GM23338 (cell line): Measurements from ENCODE around the gene HCFC2. TPM values are rescaled to one million over a fixed set of nuclear protein-coding genes. Genes with fewer than 3 reads are reported as not detected.

Experiments
- ATAC-seq: fragments of 200-7000 bp; cut with Tn5 transposase; 3 replicates; pipeline ENCODE4 v1.9.1; 2020
- DNase-seq: peaks from one replicate; pipeline ENCODE4 v3.0.0-alpha.2; 2015; ENCODE audit warnings: low spot score
- H2AFZ ChIP-seq: fragments of 200-600 bp; sonication (generic); 2 replicates; pipeline ENCODE4 v1.8.0; 2016; ENCODE audit warnings: antibody characterized with exemption, mild to moderate bottlenecking, moderate library complexity
- H3F3A ChIP-seq: fragments of 200-600 bp; sonication (generic); replicated peaks from 2 replicates; pipeline ENCODE4 v1.8.0; 2017; ENCODE audit warnings: antibody characterized with exemption, mixed run types, low read depth
- H3K27ac ChIP-seq: fragments of 200-600 bp; sonication (generic); 2 replicates; pipeline ENCODE4 v1.6.1; 2016; ENCODE audit warnings: low read depth
- H3K27me3 ChIP-seq: fragments of 200-600 bp; sonication (generic); 2 replicates; pipeline ENCODE4 v1.8.0; 2016; ENCODE audit warnings: mild to moderate bottlenecking, mixed run types, moderate library complexity; ENCODE audit not compliant: insufficient read depth
- H3K36me3 ChIP-seq: fragments of 200-600 bp; sonication (generic); 2 replicates; pipeline ENCODE4 v1.8.0; 2016; ENCODE audit warnings: mild to moderate bottlenecking; ENCODE audit not compliant: insufficient read depth
- H3K4me1 ChIP-seq: fragments of 200-600 bp; sonication (generic); 2 replicates; pipeline ENCODE4 v1.8.0; 2016; ENCODE audit warnings: mild to moderate bottlenecking, moderate library complexity; ENCODE audit not compliant: insufficient read depth
- H3K4me2 ChIP-seq: fragments of 200-600 bp; sonication (generic); 2 replicates; pipeline ENCODE4 v1.7.1; 2017; ENCODE audit warnings: mixed run types
- H3K4me3 ChIP-seq: fragments of 200-600 bp; sonication (generic); 2 replicates; pipeline ENCODE4 v1.6.1; 2016; ENCODE audit warnings: mixed run types
- H3K79me2 ChIP-seq: fragments of 200-600 bp; sonication (generic); replicated peaks from 2 replicates; pipeline ENCODE4 v1.8.0; 2017; ENCODE audit warnings: mild to moderate bottlenecking; ENCODE audit not compliant: insufficient read depth
- H3K9me2 ChIP-seq: fragments of 200-600 bp; sonication (generic); 2 replicates; pipeline ENCODE4 v1.8.0; 2017; ENCODE audit not compliant: insufficient read depth
- H4K20me1 ChIP-seq: fragments of 200-600 bp; sonication (generic); replicated peaks from 2 replicates; pipeline ENCODE4 v1.8.0; 2017; ENCODE audit warnings: mild to moderate bottlenecking; ENCODE audit not compliant: insufficient read depth
- H3K27ac Mint-ChIP-seq: 2 replicates; pipeline ENCODE4 v1.8.0; 2020; ENCODE audit warnings: inconsistent platforms, mild to moderate bottlenecking, moderate library complexity, mixed read lengths
- H3K27me3 Mint-ChIP-seq: 3 replicates; pipeline ENCODE4 v1.8.0; 2022; ENCODE audit warnings: low read depth, mild to moderate bottlenecking, moderate library complexity, mixed read lengths, inconsistent platforms; ENCODE audit not compliant: insufficient read depth, poor library complexity
- H3K36me3 Mint-ChIP-seq: 3 replicates; pipeline ENCODE4 v1.8.0; 2021; ENCODE audit warnings: low read depth, mild to moderate bottlenecking, inconsistent platforms, moderate library complexity, mixed read lengths
- H3K4me1 Mint-ChIP-seq: 3 replicates; pipeline ENCODE4 v1.8.0; 2020; ENCODE audit warnings: mild to moderate bottlenecking, inconsistent platforms, mixed read lengths
- H3K4me3 Mint-ChIP-seq: 3 replicates; pipeline ENCODE4 v1.8.0; 2021; ENCODE audit warnings: moderate library complexity, mild to moderate bottlenecking, inconsistent platforms, mixed read lengths
- H3K9me3 Mint-ChIP-seq: 3 replicates; pipeline ENCODE4 v1.8.0; 2020; ENCODE audit warnings: moderate library complexity, mild to moderate bottlenecking, inconsistent platforms, mixed read lengths
- CREB1 ChIP-seq: fragments of 250-450 bp; sonication (Bioruptor Pico); IDR thresholded peaks from 2 replicates; pipeline ENCODE4 v1.5.0; 2020; ENCODE audit warnings: low read depth, mild to moderate bottlenecking, moderate library complexity
- CTCF ChIP-seq, 2 experiments: fragments of 200-600 bp in 1 of 2; sonication (generic) in 1 of 2; conservative IDR thresholded peaks; 2 replicates each; pipeline versions ENCODE4 v1.5.1 to v1.6.1; 2016 to 2017; ENCODE audit warnings: antibody characterized with exemption in 2 of 2, low read depth in 2 of 2, mild to moderate bottlenecking in 2 of 2, moderate library complexity in 1 of 2
- EZH2 ChIP-seq: fragments of 200-600 bp; sonication (generic); IDR thresholded peaks from one replicate; pipeline ENCODE4 v1.8.0; 2017; ENCODE audit warnings: antibody characterized with exemption, mild to moderate bottlenecking, low read depth; ENCODE audit not compliant: unreplicated experiment
- EZH2phosphoT487 ChIP-seq: fragments of 200-600 bp; sonication (generic); IDR thresholded peaks from one replicate; pipeline ENCODE4 v1.8.1; 2018; ENCODE audit warnings: antibody characterized with exemption; ENCODE audit not compliant: unreplicated experiment
- JUNB ChIP-seq: IDR thresholded peaks from one replicate; pipeline ENCODE4 v1.6.1; 2016; ENCODE audit warnings: antibody characterized with exemption; ENCODE audit not compliant: unreplicated experiment
- NANOG ChIP-seq: IDR thresholded peaks from 2 replicates; pipeline ENCODE4 v1.6.1; 2016; ENCODE audit warnings: antibody characterized with exemption, borderline replicate concordance
- POLR2AphosphoS5 ChIP-seq: IDR thresholded peaks from 2 replicates; pipeline ENCODE4 v1.6.1; 2016; ENCODE audit warnings: antibody characterized with exemption, low read depth
- STAT1 ChIP-seq: IDR thresholded peaks from one replicate; pipeline ENCODE4 v1.6.1; 2016; ENCODE audit warnings: antibody characterized with exemption; ENCODE audit not compliant: unreplicated experiment
- ZNF114 ChIP-seq: fragments of 250-450 bp; sonication (Bioruptor Pico); IDR thresholded peaks from 2 replicates; pipeline ENCODE4 v1.5.0; 2020; ENCODE audit warnings: mild to moderate bottlenecking, moderate library complexity
- ZNF331 ChIP-seq: fragments of 250-450 bp; sonication (Bioruptor Pico); IDR thresholded peaks from 2 replicates; pipeline ENCODE4 v1.5.0; 2020; ENCODE audit warnings: low read depth, mild to moderate bottlenecking, moderate library complexity
- ZNF462 ChIP-seq: fragments of 250-450 bp; sonication (Bioruptor Pico); IDR thresholded peaks from 2 replicates; pipeline ENCODE4 v1.5.0; 2020; ENCODE audit warnings: mild to moderate bottlenecking, moderate library complexity
- polyA plus RNA-seq: library from polyadenylated mRNA; unstranded; fragments of >200 nt; fragmentation: Nextera tagmentation; extraction: Ambion mirVana; gene quantifications from 2 replicates; pipeline ENCODE4 v1.2.1, GENCODE V29; 2016
- total RNA-seq: library from RNA; depleted of rRNA; stranded (reverse); fragments of >200 nt; shearing (Covaris generic); gene quantifications from 2 replicates; pipeline ENCODE4 v1.2.3, GENCODE V29; 2014
- TF ChIP-seq, protein P1 (sequence below): IDR thresholded peaks from 2 replicates; pipeline ENCODE4 v1.6.1; 2016; ENCODE audit warnings: antibody characterized with exemption
- TF ChIP-seq, protein P2 (sequence below): IDR thresholded peaks from one replicate; pipeline ENCODE4 v1.6.1; 2018; ENCODE audit warnings: antibody characterized with exemption; ENCODE audit not compliant: unreplicated experiment

The HCFC2 gene
- total and polyA plus RNA-seq, 2 experiments from 2014 or later: 1.9 to 2.5 TPM

- Histone ChIP-seq H3K27ac (no peak overlapping the region), H3K4me1 (peaks cover 3% of the 10 kb centered on the region; the same call in 1 of the 2 replicates), H3K4me3 (no peak overlapping the region), H3K9me2 (no peaks in the 10 kb centered on the region), H4K20me1 (no peaks in the 10 kb centered on the region), H3K79me2 (no peaks in the 10 kb centered on the region), H2AFZ (no peak overlapping the region), H3K36me3 (no peaks in the 10 kb centered on the region), H3K4me2 (no peak overlapping the region), H3F3A (peaks cover 3% of the 10 kb centered on the region; the same call in 1 of the 2 replicates), H3K27me3 (no peaks in the 10 kb centered on the region)
- TF ChIP-seq CTCF (conservative IDR thresholded peaks at IDR 0.05; ENCODE audit: low read depth in 2 of 2) (no peak), CREB1 (CRISPR knock-in tag) (no peak), EZH2phosphoT487 (no peak), STAT1 (no peak), ZNF331 (CRISPR knock-in tag) (no peak), NANOG (no peak), ZNF462 (CRISPR knock-in tag) (no peak), JUNB (no peak), EZH2 (no peak), ZNF114 (CRISPR knock-in tag) (no peak), POLR2AphosphoS5 (no peak)
- TF ChIP-seq, protein P1, sequence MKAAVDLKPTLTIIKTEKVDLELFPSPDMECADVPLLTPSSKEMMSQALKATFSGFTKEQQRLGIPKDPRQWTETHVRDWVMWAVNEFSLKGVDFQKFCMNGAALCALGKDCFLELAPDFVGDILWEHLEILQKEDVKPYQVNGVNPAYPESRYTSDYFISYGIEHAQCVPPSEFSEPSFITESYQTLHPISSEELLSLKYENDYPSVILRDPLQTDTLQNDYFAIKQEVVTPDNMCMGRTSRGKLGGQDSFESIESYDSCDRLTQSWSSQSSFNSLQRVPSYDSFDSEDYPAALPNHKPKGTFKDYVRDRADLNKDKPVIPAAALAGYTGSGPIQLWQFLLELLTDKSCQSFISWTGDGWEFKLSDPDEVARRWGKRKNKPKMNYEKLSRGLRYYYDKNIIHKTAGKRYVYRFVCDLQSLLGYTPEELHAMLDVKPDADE: no peak
- TF ChIP-seq, protein P2, sequence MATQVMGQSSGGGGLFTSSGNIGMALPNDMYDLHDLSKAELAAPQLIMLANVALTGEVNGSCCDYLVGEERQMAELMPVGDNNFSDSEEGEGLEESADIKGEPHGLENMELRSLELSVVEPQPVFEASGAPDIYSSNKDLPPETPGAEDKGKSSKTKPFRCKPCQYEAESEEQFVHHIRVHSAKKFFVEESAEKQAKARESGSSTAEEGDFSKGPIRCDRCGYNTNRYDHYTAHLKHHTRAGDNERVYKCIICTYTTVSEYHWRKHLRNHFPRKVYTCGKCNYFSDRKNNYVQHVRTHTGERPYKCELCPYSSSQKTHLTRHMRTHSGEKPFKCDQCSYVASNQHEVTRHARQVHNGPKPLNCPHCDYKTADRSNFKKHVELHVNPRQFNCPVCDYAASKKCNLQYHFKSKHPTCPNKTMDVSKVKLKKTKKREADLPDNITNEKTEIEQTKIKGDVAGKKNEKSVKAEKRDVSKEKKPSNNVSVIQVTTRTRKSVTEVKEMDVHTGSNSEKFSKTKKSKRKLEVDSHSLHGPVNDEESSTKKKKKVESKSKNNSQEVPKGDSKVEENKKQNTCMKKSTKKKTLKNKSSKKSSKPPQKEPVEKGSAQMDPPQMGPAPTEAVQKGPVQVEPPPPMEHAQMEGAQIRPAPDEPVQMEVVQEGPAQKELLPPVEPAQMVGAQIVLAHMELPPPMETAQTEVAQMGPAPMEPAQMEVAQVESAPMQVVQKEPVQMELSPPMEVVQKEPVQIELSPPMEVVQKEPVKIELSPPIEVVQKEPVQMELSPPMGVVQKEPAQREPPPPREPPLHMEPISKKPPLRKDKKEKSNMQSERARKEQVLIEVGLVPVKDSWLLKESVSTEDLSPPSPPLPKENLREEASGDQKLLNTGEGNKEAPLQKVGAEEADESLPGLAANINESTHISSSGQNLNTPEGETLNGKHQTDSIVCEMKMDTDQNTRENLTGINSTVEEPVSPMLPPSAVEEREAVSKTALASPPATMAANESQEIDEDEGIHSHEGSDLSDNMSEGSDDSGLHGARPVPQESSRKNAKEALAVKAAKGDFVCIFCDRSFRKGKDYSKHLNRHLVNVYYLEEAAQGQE: no peak
- no peak overlapping the region for H3K4me3 Mint-ChIP-seq
- no peaks in the 10 kb centered on the region for H3K27me3 Mint-ChIP-seq
- no peak overlapping the region for H3K27ac Mint-ChIP-seq
- H3K36me3 Mint-ChIP-seq: no peaks in the 10 kb centered on the region
- DNase-seq (no peak), ATAC-seq (no peak)
- H3K4me1 Mint-ChIP-seq: peaks cover 10% of the 10 kb centered on the region
- H3K9me3 Mint-ChIP-seq: no peaks in the 10 kb centered on the region
Measured at GRCh38 chr12:104143918-104144317, 79.6 kb downstream of the HCFC2 start.
